Measurements from ENCODE around the gene STK24. TPM values are rescaled to one million over a fixed set of nuclear protein-coding genes. Genes with fewer than 3 reads are reported as not detected.

STK24 gene
- total RNA-seq, 2 experiments from 2014 or later = 189 to 204 TPM

GRCh38 chr13:98434060-98434459 lies 142.8 kb downstream of the STK24 start:
- no peaks in the 10 kb centered on the region for H3K36me3 Mint-ChIP-seq (ENCODE audit: low read depth)
- no peak overlapping the region for H3K27ac Mint-ChIP-seq
- H3K27me3 Mint-ChIP-seq = peaks cover 2% of the 10 kb centered on the region
- H3K4me1 Mint-ChIP-seq = no peaks in the 10 kb centered on the region
- no peak for DNase-seq
- ChIA-PET CTCF (interaction anchor here (0.9 kb wide), 1 partner anchor 11 kb away, joined by 3 read pairs; no protein-coding TSS in a partner anchor), POLR2A (no interaction called here)
- no peaks in the 10 kb centered on the region for H3K9me3 Mint-ChIP-seq
- no peak overlapping the region for H3K4me3 Mint-ChIP-seq

DNA sequence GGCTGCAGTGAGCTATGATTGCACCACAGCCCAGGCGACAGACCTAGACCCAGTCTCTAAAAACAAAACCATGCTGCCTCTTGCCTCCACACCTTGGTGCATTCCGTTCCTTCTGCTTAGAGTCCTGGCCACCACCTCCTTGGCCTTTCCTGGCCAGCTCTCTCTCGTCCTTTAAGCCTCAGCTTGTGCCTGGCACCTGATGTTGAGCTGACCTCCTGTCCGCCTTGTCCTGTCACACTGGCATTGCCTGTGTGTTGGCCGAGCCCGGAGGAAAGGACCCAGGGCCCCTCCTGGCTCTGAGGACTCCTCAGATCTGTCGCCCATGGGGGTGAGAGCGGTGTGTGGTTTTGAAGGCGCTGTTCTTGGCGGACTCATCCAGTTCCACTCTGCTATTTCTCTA lies 143.3 kb downstream of the STK24 start:
- no peaks in the 10 kb centered on the region for H3K9me3 Mint-ChIP-seq
- no peak overlapping the region for H3K4me3 Mint-ChIP-seq
- POLR2A ChIA-PET = no interaction called here
- no peak for DNase-seq
- no peak overlapping the region for H3K27ac Mint-ChIP-seq
- no peaks in the 10 kb centered on the region for H3K36me3 Mint-ChIP-seq (ENCODE audit: low read depth)
- CTCF ChIA-PET = interaction anchor here (0.9 kb wide), 1 partner anchor 11 kb away, joined by 3 read pairs; no protein-coding TSS in a partner anchor
- peaks cover 2% of the 10 kb centered on the region for H3K27me3 Mint-ChIP-seq
- no peaks in the 10 kb centered on the region for H3K4me1 Mint-ChIP-seq

DNA sequence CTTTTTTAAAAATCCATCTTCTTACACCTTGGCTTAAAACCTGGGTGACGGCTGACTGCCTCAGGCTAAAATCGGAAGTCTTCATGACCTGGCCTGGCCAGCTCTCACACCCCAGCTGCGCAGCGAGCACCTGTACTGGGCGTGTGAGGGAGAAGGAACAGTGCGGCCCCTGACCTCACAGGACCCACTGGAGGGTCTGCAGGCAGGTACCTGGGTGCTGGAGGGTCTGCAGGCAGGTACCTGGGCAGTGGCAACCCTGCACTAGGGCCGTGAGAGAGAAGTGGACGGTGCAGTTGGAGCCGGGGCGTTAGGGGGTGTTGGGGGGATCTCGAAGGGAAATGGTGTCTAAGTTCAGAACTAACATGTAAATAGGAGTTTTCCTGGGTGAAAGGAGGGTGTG lies 144.3 kb downstream of the STK24 start:
- no peak for DNase-seq
- Mint-ChIP-seq H3K4me1 (no peaks in the 10 kb centered on the region), H3K27ac (no peak overlapping the region), H3K4me3 (no peak overlapping the region), H3K9me3 (no peaks in the 10 kb centered on the region), H3K36me3 (ENCODE audit: low read depth) (no peaks in the 10 kb centered on the region), H3K27me3 (peaks cover 4% of the 10 kb centered on the region)
- CTCF ChIA-PET = no interaction called here
- POLR2A ChIA-PET = no interaction called here

DNA sequence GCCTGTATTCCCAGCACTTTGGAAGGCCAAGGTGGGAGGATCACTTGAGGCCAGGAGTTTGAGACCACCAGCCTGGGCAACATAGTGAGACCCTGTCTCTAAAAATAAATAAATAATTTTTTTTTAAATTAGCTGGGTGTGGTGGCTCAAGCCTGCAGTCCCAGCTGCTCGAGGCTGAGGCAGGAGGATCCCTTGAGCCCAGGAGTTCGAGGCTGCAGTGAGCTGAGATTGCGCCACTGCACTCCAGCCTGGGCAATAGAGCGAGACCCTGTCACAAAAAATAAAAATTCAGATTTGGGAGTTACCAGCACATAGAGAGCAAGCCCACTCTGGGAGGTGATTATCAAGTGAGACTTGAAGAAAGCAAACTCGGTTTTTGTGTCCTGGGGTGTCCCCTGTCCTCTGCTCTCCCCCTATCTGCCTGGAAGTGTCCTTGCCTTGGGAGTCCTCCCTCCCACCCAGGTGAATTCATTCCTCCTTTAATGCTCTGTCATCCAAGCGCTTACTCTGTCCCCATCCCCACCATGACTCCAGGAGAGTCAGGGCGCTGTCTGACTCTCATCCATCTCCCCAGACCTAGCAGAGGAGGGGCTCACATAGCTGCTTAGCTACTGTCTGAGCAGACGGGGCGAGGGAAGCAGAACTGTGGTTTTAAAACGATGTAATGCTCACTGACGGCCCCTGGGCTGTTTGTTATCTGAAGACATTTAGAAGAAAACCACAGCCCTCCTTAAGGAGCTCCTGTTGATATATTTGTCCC lies 146.8 kb downstream of the STK24 start:
- POLR2A ChIA-PET = no interaction called here

DNA sequence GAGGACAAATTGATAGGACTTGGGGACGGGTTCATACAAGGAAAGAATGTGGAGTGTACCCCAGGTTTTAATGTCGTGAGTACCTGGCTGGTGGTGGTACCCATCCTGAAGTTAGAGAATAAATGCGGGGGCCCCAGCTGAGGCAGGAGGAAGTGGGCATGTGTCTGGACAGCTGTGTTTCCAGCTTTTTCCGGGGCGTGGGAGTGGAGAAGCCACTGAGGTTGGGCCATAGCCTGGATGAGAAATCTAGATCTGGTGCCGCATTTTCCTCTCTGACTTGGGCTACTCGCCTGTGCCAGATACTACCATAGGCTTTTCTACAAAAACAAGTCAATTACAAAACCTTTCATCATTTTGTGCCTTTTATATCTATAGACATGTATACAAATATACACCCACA lies 147.4 kb downstream of the STK24 start:
- ChIA-PET POLR2A (no interaction called here), CTCF (no interaction called here)
- no peak overlapping the region for H3K4me3 Mint-ChIP-seq
- DNase-seq = no peak
- peaks cover 4% of the 10 kb centered on the region for H3K27me3 Mint-ChIP-seq
- H3K9me3 Mint-ChIP-seq = no peaks in the 10 kb centered on the region
- no peaks in the 10 kb centered on the region for H3K36me3 Mint-ChIP-seq (ENCODE audit: low read depth)
- no peaks in the 10 kb centered on the region for H3K4me1 Mint-ChIP-seq
- no peak overlapping the region for H3K27ac Mint-ChIP-seq

More for the DNA sequence above, 146.8 kb downstream of the STK24 start:
- Mint-ChIP-seq H3K27me3 (peaks cover 4% of the 10 kb centered on the region), H3K36me3 (ENCODE audit: low read depth) (no peaks in the 10 kb centered on the region), H3K4me1 (no peaks in the 10 kb centered on the region), H3K27ac (no peak overlapping the region), H3K9me3 (no peaks in the 10 kb centered on the region), H3K4me3 (no peak overlapping the region)
- CTCF ChIA-PET = interaction anchor here (0.8 to 1.4 kb wide), 3 partner anchors 15 to 241 kb away, joined by 3 to 6 read pairs (median 3); no protein-coding TSS in a partner anchor
- no peak for DNase-seq

- Mint-ChIP-seq H3K4me3 (no peak overlapping the region), H3K4me1 (no peaks in the 10 kb centered on the region), H3K36me3 (ENCODE audit: low read depth) (no peaks in the 10 kb centered on the region), H3K27ac (no peak overlapping the region), H3K9me3 (no peaks in the 10 kb centered on the region), H3K27me3 (peaks cover 4% of the 10 kb centered on the region)
- ChIA-PET CTCF (no interaction called here), POLR2A (no interaction called here)
- no peak for DNase-seq
These were observed 147.8 kb downstream of the STK24 start for GRCh38 chr13:98429081-98429480.

DNA sequence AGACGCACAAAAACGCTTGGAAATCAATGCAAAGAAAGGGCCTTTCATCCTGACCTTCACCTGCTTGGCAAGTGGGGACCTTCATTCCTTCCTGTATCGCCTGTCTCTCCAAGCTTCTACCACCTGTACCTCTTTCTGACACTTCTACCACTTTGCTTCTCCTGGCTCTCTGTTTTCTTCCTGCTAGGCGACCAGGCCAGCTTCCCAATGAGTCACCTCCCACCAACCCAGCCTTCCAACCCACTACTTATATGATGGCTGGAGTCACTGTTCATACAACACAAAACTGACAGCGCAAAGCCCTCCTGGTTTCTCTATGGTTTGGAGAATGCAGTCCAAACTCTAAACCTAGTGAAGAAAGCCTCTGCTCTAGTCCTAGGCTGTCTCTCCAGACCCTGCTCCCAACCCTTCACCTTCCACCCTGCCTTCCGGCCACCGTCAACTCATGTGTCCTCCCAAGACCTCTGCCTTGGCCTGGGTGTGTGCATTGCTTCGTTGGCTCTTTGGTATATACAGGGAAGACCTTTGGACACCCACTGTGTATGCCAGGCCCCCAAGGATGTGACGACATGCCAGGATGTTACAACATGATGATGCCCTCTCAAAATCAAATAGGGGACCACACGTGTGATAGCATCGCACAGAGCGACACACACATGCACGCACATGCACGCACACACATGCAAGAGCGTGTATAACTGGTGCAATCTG lies 148.5 kb downstream of the STK24 start:
- Mint-ChIP-seq H3K27me3 (peaks cover 4% of the 10 kb centered on the region), H3K4me3 (no peak overlapping the region), H3K27ac (no peak overlapping the region), H3K36me3 (ENCODE audit: low read depth) (no peaks in the 10 kb centered on the region), H3K4me1 (no peaks in the 10 kb centered on the region), H3K9me3 (no peaks in the 10 kb centered on the region)
- DNase-seq = no peak
- ChIA-PET CTCF (no interaction called here), POLR2A (no interaction called here)

GRCh38 chr13:98427331-98427995 lies 149.4 kb downstream of the STK24 start:
- ChIA-PET CTCF (interaction anchor here (1.5 kb wide), 1 partner anchor 225 kb away, joined by 4 read pairs; no protein-coding TSS in a partner anchor), POLR2A (no interaction called here)
- DNase-seq = no peak
- H3K27ac Mint-ChIP-seq = no peak overlapping the region
- H3K4me1 Mint-ChIP-seq = no peaks in the 10 kb centered on the region
- peaks cover 7% of the 10 kb centered on the region for H3K27me3 Mint-ChIP-seq
- no peaks in the 10 kb centered on the region for H3K36me3 Mint-ChIP-seq (ENCODE audit: low read depth)
- no peak overlapping the region for H3K4me3 Mint-ChIP-seq
- no peaks in the 10 kb centered on the region for H3K9me3 Mint-ChIP-seq

DNA sequence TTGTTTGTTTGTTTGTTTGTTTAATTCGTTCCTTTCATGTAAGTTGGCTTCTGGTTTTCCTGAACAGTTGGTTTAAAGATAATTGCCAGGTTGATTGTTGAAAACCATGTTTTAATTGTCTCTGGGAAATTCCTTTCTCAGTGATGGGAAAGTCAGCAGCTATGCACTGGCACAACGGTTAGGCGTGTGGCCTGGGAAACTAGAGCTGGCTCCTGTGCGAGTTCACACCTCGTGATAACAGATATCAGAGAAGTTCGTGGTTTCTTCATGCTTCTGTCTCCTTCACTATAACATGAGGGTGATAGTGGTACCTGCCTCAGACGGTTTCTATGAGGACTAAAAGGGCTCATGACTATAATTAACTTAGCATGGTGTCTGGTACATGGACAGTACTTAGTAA lies 153.5 kb downstream of the STK24 start:
- no peak overlapping the region for H3K27ac Mint-ChIP-seq
- no peak for DNase-seq
- POLR2A ChIA-PET = no interaction called here
- CTCF ChIA-PET = no interaction called here
- H3K4me3 Mint-ChIP-seq = no peak overlapping the region
- H3K36me3 Mint-ChIP-seq (ENCODE audit: low read depth) = no peaks in the 10 kb centered on the region
- peaks cover 15% of the 10 kb centered on the region for H3K27me3 Mint-ChIP-seq
- H3K4me1 Mint-ChIP-seq = no peaks in the 10 kb centered on the region
- no peaks in the 10 kb centered on the region for H3K9me3 Mint-ChIP-seq

DNA sequence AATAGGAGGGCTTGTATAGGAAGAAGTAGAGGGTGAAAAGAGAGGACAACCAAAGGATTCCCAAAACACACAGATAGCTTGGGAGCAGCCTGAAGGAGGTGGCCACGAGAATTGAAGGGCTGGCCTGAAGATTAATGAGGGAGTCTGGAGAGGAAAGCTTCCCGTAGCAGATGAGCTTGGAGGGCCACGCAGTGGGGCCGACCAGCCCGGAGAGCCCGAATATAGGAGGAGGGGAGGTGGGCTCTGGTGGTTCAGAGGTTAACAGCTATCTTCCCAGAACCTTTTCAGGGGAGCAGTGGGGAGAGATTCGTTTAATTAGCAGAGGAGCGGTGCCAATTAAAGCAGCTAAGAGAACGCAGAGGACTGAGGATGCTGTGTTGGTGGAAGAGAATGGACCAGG lies 154.9 kb downstream of the STK24 start:
- H3K27ac Mint-ChIP-seq = no peak overlapping the region
- no peaks in the 10 kb centered on the region for H3K36me3 Mint-ChIP-seq (ENCODE audit: low read depth)
- POLR2A ChIA-PET = no interaction called here
- no peaks in the 10 kb centered on the region for H3K9me3 Mint-ChIP-seq
- CTCF ChIA-PET = interaction anchor here (1.0 kb wide), 1 partner anchor 45 kb away, joined by 3 read pairs; no protein-coding TSS in a partner anchor
- peaks cover 13% of the 10 kb centered on the region for H3K27me3 Mint-ChIP-seq
- H3K4me3 Mint-ChIP-seq = no peak overlapping the region
- H3K4me1 Mint-ChIP-seq = no peaks in the 10 kb centered on the region
- DNase-seq = no peak

GRCh38 chr13:98420554-98421175 lies 156.2 kb downstream of the STK24 start:
- ChIA-PET CTCF (no interaction called here), POLR2A (no interaction called here)
- H3K9me3 Mint-ChIP-seq = peaks cover 2% of the 10 kb centered on the region

GRCh38 chr13:98419786-98420553 lies 156.9 kb downstream of the STK24 start:
- Mint-ChIP-seq H3K27ac (no peak overlapping the region), H3K9me3 (peaks cover 2% of the 10 kb centered on the region), H3K36me3 (ENCODE audit: low read depth) (no peaks in the 10 kb centered on the region), H3K4me1 (no peaks in the 10 kb centered on the region), H3K4me3 (no peak overlapping the region), H3K27me3 (peaks cover 13% of the 10 kb centered on the region)
- no peak for DNase-seq
- ChIA-PET POLR2A (no interaction called here), CTCF (no interaction called here)

More at GRCh38 chr13:98420554-98421175, 156.2 kb downstream of the STK24 start:
- no peak overlapping the region for H3K4me3 Mint-ChIP-seq
- H3K27me3 Mint-ChIP-seq = peaks cover 13% of the 10 kb centered on the region
- H3K36me3 Mint-ChIP-seq (ENCODE audit: low read depth) = no peaks in the 10 kb centered on the region
- no peak overlapping the region for H3K27ac Mint-ChIP-seq
- no peak for DNase-seq
- no peaks in the 10 kb centered on the region for H3K4me1 Mint-ChIP-seq
